Hematopoietic multipotent progenitor cell treated with erythropoietin and hydrocortisone succinate and interleukin-3 and kit ligand, for 8 days (in vitro differentiated cells): ENCODE data around the gene ELL2.
"Not testable (repeated sequence)": the region's sequence is repeated elsewhere in the genome, so short reads cannot be mapped to it uniquely, and the experiment has no call there.

Source experiments
- DNase-seq: peaks from one replicate; pipeline ENCODE4 v3.0.0-alpha.2; 2015

ELL2 gene

DNA sequence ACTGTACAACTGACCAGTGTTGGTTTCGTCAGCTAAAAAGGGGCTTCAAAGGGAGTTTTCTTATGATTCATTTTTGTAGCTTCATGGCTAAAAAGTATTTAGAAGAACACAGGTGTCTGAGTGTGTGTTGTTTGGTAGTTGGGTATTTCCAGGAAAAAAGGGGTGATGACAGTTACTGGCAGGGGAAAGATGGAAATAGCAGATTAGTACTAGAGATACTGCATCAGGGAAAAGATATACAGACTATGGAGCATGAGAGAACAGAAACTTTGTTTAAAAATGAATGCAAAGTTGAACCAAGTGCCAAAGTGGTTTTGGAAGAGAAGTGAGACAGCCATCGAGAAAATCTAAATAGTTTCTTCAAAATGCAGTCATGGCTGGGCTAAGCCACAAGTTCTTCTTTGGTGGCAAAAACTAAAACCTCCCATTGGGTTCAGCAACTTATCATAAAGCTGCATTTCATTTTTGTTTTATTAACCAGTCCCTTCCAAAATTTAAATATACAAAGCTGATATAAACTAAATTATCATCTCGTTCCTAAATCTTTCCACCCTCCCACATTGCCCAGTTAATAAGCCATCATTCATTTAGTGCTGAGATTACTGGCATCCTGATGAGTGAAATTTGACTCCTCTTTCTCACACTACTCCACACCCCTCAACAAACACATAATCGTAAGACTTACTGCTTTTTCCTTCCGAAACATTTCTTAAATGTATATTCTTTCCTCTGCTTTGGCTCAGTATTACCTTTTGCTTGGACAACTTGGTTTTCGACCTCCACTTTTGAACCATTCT, 33.5 kb downstream of the ELL2 start:
- DNase-seq = no peak

DNA sequence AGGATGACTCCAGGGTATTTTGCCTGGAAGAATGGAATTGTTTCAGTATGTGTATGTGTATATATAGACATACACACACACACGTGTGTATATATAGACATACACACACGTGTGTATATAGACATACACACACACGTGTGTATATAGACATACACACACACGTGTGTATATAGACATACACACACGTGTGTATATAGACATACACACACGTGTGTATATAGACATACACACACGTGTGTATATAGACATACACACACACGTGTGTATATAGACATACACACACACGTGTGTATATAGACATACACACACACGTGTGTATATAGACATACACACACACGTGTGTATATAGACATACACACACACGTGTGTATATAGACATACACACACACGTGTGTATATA, 34.4 kb downstream of the ELL2 start:
- not testable (repeated sequence) for DNase-seq

DNA sequence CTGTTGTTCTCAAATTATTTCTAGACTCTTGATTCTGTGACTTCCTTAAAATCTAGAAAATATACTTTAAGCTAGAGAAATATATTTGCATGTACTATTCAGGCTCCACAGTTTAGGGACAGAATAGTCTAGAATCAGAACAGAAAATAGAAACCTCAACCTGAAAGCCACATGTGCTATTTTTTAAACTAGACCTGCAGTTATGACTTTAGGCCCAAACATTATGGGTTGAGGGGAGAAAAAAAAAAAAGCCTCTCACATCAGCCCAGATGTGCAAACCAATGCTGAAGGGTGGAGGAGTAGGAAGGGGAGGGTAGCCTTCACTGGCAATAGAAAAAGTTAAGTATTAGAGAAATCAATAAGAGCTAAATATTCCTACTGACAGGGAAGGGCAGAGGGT, 35.7 kb downstream of the ELL2 start:
- no peak for DNase-seq

- DNase-seq = no peak
Measured at GRCh38 chr5:95925378-95925744, 36.3 kb downstream of the ELL2 start.

GRCh38 chr5:95924720-95925377, 36.8 kb downstream of the ELL2 start:
- DNase-seq = no peak

- DNase-seq = peak; percentile 44
Measured at GRCh38 chr5:95923918-95924544, 37.6 kb downstream of the ELL2 start.

- no peak for DNase-seq
Measured at GRCh38 chr5:95922798-95923197, 38.9 kb downstream of the ELL2 start.

DNA sequence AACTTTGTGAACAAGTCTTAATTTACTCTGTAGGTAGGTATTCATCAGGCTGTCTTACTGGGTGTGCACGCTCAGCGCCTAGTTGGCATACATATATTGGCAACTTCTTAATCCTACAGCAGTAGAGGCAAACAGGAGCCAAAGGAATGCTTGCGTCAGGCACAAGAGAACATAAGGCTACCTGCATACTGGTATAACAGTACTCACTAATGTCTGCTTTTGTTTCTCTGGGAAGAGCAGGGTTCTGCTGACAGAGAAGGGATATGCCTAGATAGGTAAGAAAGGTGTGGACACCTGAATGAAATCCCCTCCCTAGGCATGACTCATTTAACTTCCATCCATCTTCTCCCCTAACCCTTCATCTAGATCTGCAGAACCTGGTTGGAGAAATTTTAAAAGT, 40.1 kb downstream of the ELL2 start:
- DNase-seq = no peak

DNA sequence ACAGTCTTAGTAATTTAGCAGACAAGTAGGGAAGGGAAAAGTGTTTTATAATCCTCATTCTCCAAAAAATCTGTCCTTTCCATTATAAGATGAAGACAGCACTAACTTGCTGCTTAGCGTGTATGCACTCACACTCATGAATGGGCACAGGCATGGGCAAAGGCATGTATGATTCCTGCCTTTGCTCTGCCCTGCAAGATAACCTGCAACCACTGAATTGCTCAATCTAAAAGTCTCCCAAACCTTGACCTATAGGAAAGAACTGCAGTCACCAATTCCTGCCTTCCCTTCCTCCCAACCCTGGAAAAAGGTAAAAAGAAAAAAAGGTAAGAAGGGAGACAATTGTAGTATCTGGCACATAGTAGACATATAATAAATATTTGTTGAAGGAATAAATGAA, 40.8 kb downstream of the ELL2 start:
- DNase-seq = no peak

- DNase-seq = no peak
Measured at GRCh38 chr5:95919658-95920057, 42.0 kb downstream of the ELL2 start.

GRCh38 chr5:95918421-95919006, 43.1 kb downstream of the ELL2 start:
- DNase-seq = peak; percentile 65

- DNase-seq = no peak
Measured at GRCh38 chr5:95917207-95917606, 44.4 kb downstream of the ELL2 start.

- no peak for DNase-seq
Measured at GRCh38 chr5:95916687-95917085, 45.0 kb downstream of the ELL2 start.

DNA sequence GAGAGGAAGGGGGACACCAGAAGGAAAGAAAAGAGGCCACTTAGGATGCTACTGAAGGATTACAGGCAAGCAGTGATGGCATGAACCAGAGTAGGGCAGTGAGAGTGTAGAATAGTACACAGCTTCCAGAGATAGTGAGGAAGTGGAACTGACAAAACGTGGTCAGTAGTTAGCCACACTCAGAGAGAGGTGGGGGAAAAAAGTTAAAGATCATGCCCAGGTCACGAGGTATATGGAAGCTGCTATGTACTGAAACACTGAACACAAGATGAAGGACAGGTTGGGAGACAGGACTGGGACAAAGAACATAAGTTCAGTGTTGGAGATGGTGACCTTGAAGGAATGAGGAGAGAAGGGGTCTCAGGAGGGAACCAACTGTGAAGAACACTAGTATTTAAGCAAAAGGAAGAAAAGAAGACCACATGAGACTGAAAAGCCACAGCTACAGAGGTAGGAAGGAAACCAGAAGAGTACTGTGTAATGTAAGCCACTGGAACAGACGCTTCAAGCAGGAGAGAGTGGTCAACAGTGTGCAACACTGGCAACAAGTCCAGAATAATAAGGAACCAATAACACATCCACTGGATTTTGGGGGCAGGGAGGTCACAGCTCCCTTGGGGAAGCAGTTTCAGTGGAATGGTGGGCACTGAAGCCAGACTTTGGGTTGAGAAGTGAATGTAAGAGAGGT, 45.5 kb downstream of the ELL2 start:
- DNase-seq = no peak

DNA sequence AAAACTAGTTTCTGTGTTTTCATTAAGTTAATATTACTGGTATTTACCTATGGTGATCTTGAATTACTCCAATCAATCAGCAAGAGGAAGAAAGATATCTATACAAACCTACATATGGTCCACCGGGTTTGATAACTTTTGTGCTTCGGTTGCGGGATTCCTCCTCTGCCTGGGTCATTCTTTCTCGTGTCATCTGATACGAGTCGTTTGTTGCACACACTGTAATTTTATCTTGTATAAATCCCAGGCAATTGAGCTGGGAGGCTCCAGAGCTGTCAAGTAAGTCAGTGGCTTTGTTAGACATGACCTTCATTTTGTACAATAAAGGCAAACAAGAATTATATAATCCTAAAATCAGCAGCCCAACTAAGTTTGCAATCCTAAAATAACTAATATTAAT, 48.0 kb downstream of the ELL2 start:
- DNase-seq = no peak

GRCh38 chr5:95912029-95912428, 49.6 kb downstream of the ELL2 start:
- no peak for DNase-seq

DNA sequence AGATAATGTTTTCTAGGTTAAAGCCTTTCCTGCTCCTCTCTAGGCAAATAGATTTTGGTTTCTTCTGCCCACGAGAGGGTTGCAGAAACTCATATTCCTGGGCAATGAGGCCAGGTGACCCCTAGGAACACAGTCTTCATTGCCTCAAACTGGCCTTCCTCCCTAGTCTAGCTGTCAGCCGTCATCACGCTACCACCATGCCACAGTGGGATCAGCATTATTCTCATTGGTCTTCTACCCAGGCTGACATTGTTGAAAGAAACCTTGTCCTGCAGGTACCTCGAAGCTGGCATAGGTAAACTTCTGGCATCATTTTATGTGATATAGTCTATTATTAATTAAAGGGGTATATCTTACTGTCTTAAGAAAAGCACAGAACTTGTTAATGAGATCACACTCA, 51.1 kb downstream of the ELL2 start:
- no peak for DNase-seq

- no peak for DNase-seq
Measured at GRCh38 chr5:95909738-95910137, 51.9 kb downstream of the ELL2 start.

GRCh38 chr5:95908799-95909198, 52.9 kb downstream of the ELL2 start:
- no peak for DNase-seq

GRCh38 chr5:95907740-95908706, 53.6 kb downstream of the ELL2 start:
- DNase-seq = no peak

- DNase-seq = no peak
Measured at GRCh38 chr5:95907067-95907705, 54.5 kb downstream of the ELL2 start.
